Suprapubic skin (tissue), 4 donors: ENCODE results near the gene TRPV3. TPM values are rescaled to one million over a fixed set of nuclear protein-coding genes. Genes with fewer than 3 reads are reported as not detected.
"Not testable (repeated sequence)": the region's sequence is repeated elsewhere in the genome, so short reads cannot be mapped to it uniquely, and the experiment has no call there.

Experiments
- DNase-seq, 2 donors: peaks; one replicate each; pipeline ENCODE4 v3.0.0-alpha.2; 2019; ENCODE audit warnings: low spot score in 2 of 2
- H3K27ac ChIP-seq: fragments of 200-600 bp; sonication (generic); one replicate; pipeline ENCODE4 v1.5.1; 2019
- H3K27me3 ChIP-seq: fragments of 200-600 bp; sonication (generic); one replicate; pipeline ENCODE4 v1.5.1; 2019
- H3K36me3 ChIP-seq: fragments of 200-600 bp; sonication (generic); one replicate; pipeline ENCODE4 v1.5.1; 2019
- H3K4me1 ChIP-seq: fragments of 200-600 bp; sonication (generic); one replicate; pipeline ENCODE4 v1.5.1; 2019
- H3K4me3 ChIP-seq: fragments of 200-600 bp; sonication (generic); one replicate; pipeline ENCODE4 v1.5.1; 2019; ENCODE audit warnings: mild to moderate bottlenecking
- H3K9me3 ChIP-seq: fragments of 200-600 bp; sonication (generic); one replicate; pipeline ENCODE4 v1.5.1; 2019
- CTCF ChIP-seq, 2 donors: fragments of 200-600 bp in 1 of 2; fragments of 450-650 bp in 1 of 2; sonication (generic) in 1 of 2; IDR thresholded peaks; one replicate each; pipeline ENCODE4 v1.5.1; 2016 to 2019; ENCODE audit warnings: antibody characterized with exemption in 2 of 2, mild to moderate bottlenecking in 1 of 2, moderate library complexity in 1 of 2
- EP300 ChIP-seq: sonication (generic); formaldehyde crosslinking; IDR thresholded peaks from one replicate; pipeline ENCODE4 v1.6.1; 2017; ENCODE audit warnings: antibody characterized with exemption
- POLR2A ChIP-seq, 2 donors: fragments of 450-650 bp; IDR thresholded peaks; one replicate each; pipeline ENCODE4 v1.6.1; 2017; ENCODE audit warnings: antibody characterized with exemption in 2 of 2, mild to moderate bottlenecking in 2 of 2, moderate library complexity in 2 of 2
- POLR2AphosphoS5 ChIP-seq, 3 donors: sonication (generic); formaldehyde crosslinking; IDR thresholded peaks; one replicate each; pipeline ENCODE4 v1.6.1; 2017; ENCODE audit warnings: antibody characterized with exemption in 3 of 3
- WGBS: methylation state at CpG from one replicate; pipeline ENCODE4 v1.1.5; 2018; 5-methylcytosine and 5-hydroxymethylcytosine counted together
- total RNA-seq, 4 donors: library from RNA; depleted of rRNA; stranded (reverse); fragments of >200 nt; gene quantifications; one replicate each; pipeline ENCODE4 v1.1.0, GENCODE V29; 2016

TRPV3 gene
- total RNA-seq, 4 donors from 2014 or later = 25.6 to 45.4 (median 34.4) TPM

- TF ChIP-seq CTCF (IDR thresholded peaks at IDR 0.05) (no peak), EP300 (no peak), POLR2A (IDR thresholded peaks at IDR 0.05) (no peak), POLR2AphosphoS5 (IDR thresholded peaks at IDR 0.05) (no peak)
- H3K27ac ChIP-seq = no peak overlapping the region
- H3K9me3 ChIP-seq = no peaks in the 10 kb centered on the region
- peaks cover 10% of the 10 kb centered on the region for H3K4me1 ChIP-seq
- H3K36me3 ChIP-seq = peaks cover 4% of the 10 kb centered on the region
- H3K27me3 ChIP-seq = no peaks in the 10 kb centered on the region
- no peak overlapping the region for H3K4me3 ChIP-seq
- DNase-seq = peak in 1 of 2 donors; percentile 44
- 87% methylated on average over 12 of the region's 12 CpGs for WGBS
Observed at GRCh38 chr17:3526491-3526890, 31.1 kb downstream of the TRPV3 start.

- peaks cover 10% of the 10 kb centered on the region for H3K36me3 ChIP-seq
- no peak for DNase-seq
- no peak overlapping the region for H3K4me3 ChIP-seq
- no peaks in the 10 kb centered on the region for H3K27me3 ChIP-seq
- 93% methylated on average over 12 of the region's 13 CpGs for WGBS
- no peak for TF ChIP-seq EP300
- TF ChIP-seq POLR2AphosphoS5 (IDR thresholded peaks at IDR 0.05) = no peak
- no peak for TF ChIP-seq POLR2A (IDR thresholded peaks at IDR 0.05)
- TF ChIP-seq CTCF (IDR thresholded peaks at IDR 0.05) = no peak
- H3K27ac ChIP-seq = no peak overlapping the region
- no peaks in the 10 kb centered on the region for H3K4me1 ChIP-seq
- H3K9me3 ChIP-seq = no peaks in the 10 kb centered on the region
Observed at GRCh38 chr17:3524024-3524423, 33.6 kb downstream of the TRPV3 start.

- H3K27me3 ChIP-seq, H3K27ac ChIP-seq, H3K4me3 ChIP-seq, DNase-seq, H3K4me1 ChIP-seq, H3K9me3 ChIP-seq: not testable (repeated sequence)
- peaks cover 12% of the 10 kb centered on the region for H3K36me3 ChIP-seq
- WGBS = 89% methylated on average over 4 of the region's 4 CpGs
Observed at GRCh38 chr17:3519472-3519871, 38.1 kb downstream of the TRPV3 start.

- Histone ChIP-seq H3K9me3 (no peaks in the 10 kb centered on the region), H3K36me3 (peaks cover 7% of the 10 kb centered on the region), H3K4me3 (no peak overlapping the region), H3K4me1 (peaks cover 17% of the 10 kb centered on the region), H3K27me3 (no peaks in the 10 kb centered on the region), H3K27ac (no peak overlapping the region)
- no peak for TF ChIP-seq POLR2AphosphoS5 (IDR thresholded peaks at IDR 0.05)
- no peak for TF ChIP-seq EP300
- no peak for TF ChIP-seq POLR2A (IDR thresholded peaks at IDR 0.05)
- no peak for TF ChIP-seq CTCF (IDR thresholded peaks at IDR 0.05)
- WGBS = 74% methylated on average over 9 of the region's 9 CpGs
- DNase-seq = no peak
Observed at GRCh38 chr17:3514873-3515272, 42.7 kb downstream of the TRPV3 start.

GRCh38 chr17:3514167-3514566 lies 43.4 kb downstream of the TRPV3 start:
- not testable (repeated sequence) for H3K27me3 ChIP-seq, H3K36me3 ChIP-seq, H3K4me3 ChIP-seq, H3K9me3 ChIP-seq, H3K27ac ChIP-seq
- peaks cover 17% of the 10 kb centered on the region for H3K4me1 ChIP-seq
- peak in 1 of 2 donors; percentile 11 for DNase-seq
- 91% methylated on average over 11 of the region's 11 CpGs for WGBS

- TF ChIP-seq CTCF (IDR thresholded peaks at IDR 0.05) (no peak), POLR2A (IDR thresholded peaks at IDR 0.05) (no peak), POLR2AphosphoS5 (IDR thresholded peaks at IDR 0.05) (no peak), EP300 (no peak)
- no peak overlapping the region for H3K4me3 ChIP-seq
- 80% methylated on average over 23 of the region's 23 CpGs for WGBS
Observed at GRCh38 chr17:3513305-3514035, 44.1 kb downstream of the TRPV3 start.

More at GRCh38 chr17:3513305-3514035, 44.1 kb downstream of the TRPV3 start:
- peak in 1 of 2 donors; percentile 70 for DNase-seq
- Histone ChIP-seq H3K27ac (peak overlapping the region; percentile 84), H3K9me3 (no peaks in the 10 kb centered on the region), H3K36me3 (peaks cover 1% of the 10 kb centered on the region), H3K4me1 (peaks cover 17% of the 10 kb centered on the region), H3K27me3 (no peaks in the 10 kb centered on the region)
